GM12878 (cell line): Measurements from ENCODE around the gene TMEM79. TPM values are rescaled to one million over a fixed set of nuclear protein-coding genes. Genes with fewer than 3 reads are reported as not detected.

ENCODE experiments used
- ATAC-seq: fragments of 200-7000 bp; cut with Tn5 transposase; 3 replicates; pipeline ENCODE4 v1.9.1; 2020; ENCODE audit warnings: mild to moderate bottlenecking, moderate library complexity
- BruUV-seq: library from RNA; stranded (reverse); fragments of 400-500 nt; replicated peaks from 2 replicates; lab custom pipeline; 2021; lab: Mats Ljungman, UMichigan
- CTCF ChIA-PET: fragments of 300-600 bp; sonication (Branson Sonifier 250); formaldehyde crosslinking; extraction: SDS; loops from one replicate; lab custom pipeline; 2021; ENCODE audit warnings: inconsistent platforms; lab: Yijun Ruan, JAX
- POLR2A ChIA-PET: fragments of 350-600 bp; formaldehyde crosslinking; extraction: SDS; loops from one replicate; lab custom pipeline; 2021; ENCODE audit warnings: inconsistent platforms; lab: Charles Lee
- RAD21 ChIA-PET: fragments of 300-600 bp; sonication (Branson Sonifier 250); formaldehyde crosslinking; loops from one replicate; lab custom pipeline; 2023; ENCODE audit warnings: antibody characterized with exemption; ENCODE audit not compliant: unreplicated experiment; lab: Charles Lee
- SMC1A ChIA-PET: fragments of 300-600 bp; sonication (Branson Sonifier 250); formaldehyde crosslinking; loops from one replicate; lab custom pipeline; 2023; ENCODE audit not compliant: unreplicated experiment, uncharacterized antibody; lab: Charles Lee
- DNase-seq: peaks from one replicate; pipeline ENCODE4 v3.0.0-alpha.2; 2011; ENCODE audit warnings: low read depth, low spot score
- FAIRE-seq: peaks from 3 replicates; lab custom pipeline; 2011; peaks lifted over from hg19 to GRCh38; lab: Jason Lieb, UNC
- H2AFZ ChIP-seq: 2 replicates; pipeline ENCODE4 v1.6.0; 2011; ENCODE audit warnings: low read depth, low read length, control low read depth; ENCODE audit not compliant: control insufficient read depth
- H3K27ac ChIP-seq: 2 replicates; pipeline ENCODE4 v1.5.1; 2011; ENCODE audit warnings: control low read depth; ENCODE audit not compliant: control insufficient read depth, insufficient read depth
- H3K27me3 ChIP-seq, 2 experiments: replicated peaks in 1 of 2; 2 replicates each; pipeline versions ENCODE4 v1.6.0 to v1.6.1; 2011; ENCODE audit warnings: low read length in 1 of 2; ENCODE audit not compliant: control insufficient read depth in 2 of 2, insufficient read depth in 2 of 2
- H3K36me3 ChIP-seq, 2 experiments: 2 replicates each; pipeline ENCODE4 v1.5.1; 2011; ENCODE audit warnings: low read length in 1 of 2; ENCODE audit not compliant: control insufficient read depth in 2 of 2, insufficient read depth in 2 of 2
- H3K4me1 ChIP-seq: 2 replicates; pipeline ENCODE4 v1.6.1; 2011; ENCODE audit warnings: mild to moderate bottlenecking, low read length, moderate library complexity, mixed read lengths; ENCODE audit not compliant: control insufficient read depth, insufficient read depth
- H3K4me2 ChIP-seq: 2 replicates; pipeline ENCODE4 v1.6.0; 2011; ENCODE audit warnings: control low read depth; ENCODE audit not compliant: control insufficient read depth, insufficient read depth
- H3K4me3 ChIP-seq: fragments of 200-600 bp; sonication (generic); 2 replicates; pipeline ENCODE4 v1.5.1; 2016
- H3K79me2 ChIP-seq: 2 replicates; pipeline ENCODE4 v1.6.0; 2011; ENCODE audit warnings: low read length; ENCODE audit not compliant: control insufficient read depth, insufficient read depth
- H3K9ac ChIP-seq: 2 replicates; pipeline ENCODE4 v1.8.0; 2011; ENCODE audit warnings: low read length, control low read depth, mixed read lengths; ENCODE audit not compliant: control insufficient read depth, insufficient read depth
- H3K9me3 ChIP-seq: replicated peaks from 3 replicates; pipeline ENCODE4 v1.5.1; 2011; ENCODE audit warnings: mild to moderate bottlenecking, low read length; ENCODE audit not compliant: control insufficient read depth, insufficient read depth
- H4K20me1 ChIP-seq: 2 replicates; pipeline ENCODE4 v1.6.0; 2011; ENCODE audit not compliant: control insufficient read depth, insufficient read depth
- ATF2 ChIP-seq: IDR thresholded peaks from 2 replicates; pipeline ENCODE4 v1.6.1; 2012; ENCODE audit warnings: low read length, inconsistent platforms
- ATF3 ChIP-seq: IDR thresholded peaks from 2 replicates; pipeline ENCODE4 v1.6.1; 2011; ENCODE audit warnings: low read depth, mild to moderate bottlenecking, low read length, moderate library complexity, borderline replicate concordance; ENCODE audit errors: extremely low read depth
- ATF7 ChIP-seq: fragments of 450-650 bp; IDR thresholded peaks from 2 replicates; pipeline ENCODE4 v1.6.1; 2016; ENCODE audit warnings: low read depth, mild to moderate bottlenecking
- CHD4 ChIP-seq: fragments of 200-600 bp; sonication (generic); IDR thresholded peaks from 2 replicates; pipeline ENCODE4 v1.6.1; 2016; ENCODE audit warnings: mild to moderate bottlenecking
- CTCF ChIP-seq, 3 experiments: IDR thresholded peaks in 2 of 3; conservative IDR thresholded peaks in 1 of 3; 2 replicates each; pipeline ENCODE4 v1.5.1; 2011; ENCODE audit warnings: low read depth in 3 of 3, low read length in 3 of 3, mild to moderate bottlenecking in 3 of 3, control low read depth in 2 of 3, moderate library complexity in 2 of 3, inconsistent platforms in 1 of 3, mixed read lengths in 1 of 3; ENCODE audit not compliant: control insufficient read depth in 2 of 3, insufficient read depth in 1 of 3; ENCODE audit errors: extremely low read depth in 1 of 3
- EED ChIP-seq: sonication (generic); IDR thresholded peaks from 2 replicates; pipeline ENCODE4 v1.6.1; 2016; ENCODE audit warnings: antibody characterized with exemption, low read depth
- GABPA ChIP-seq: IDR thresholded peaks from 2 replicates; pipeline ENCODE4 v1.6.1; 2014; ENCODE audit warnings: antibody characterized with exemption, low read depth, mild to moderate bottlenecking, inconsistent platforms
- GATAD2B ChIP-seq: fragments of 450-650 bp; conservative IDR thresholded peaks from 2 replicates; pipeline ENCODE4 v1.6.1; 2017; ENCODE audit warnings: low read depth, mild to moderate bottlenecking, moderate library complexity
- HSF1 ChIP-seq: fragments of 150-350 bp; IDR thresholded peaks from 2 replicates; pipeline ENCODE4 v1.6.1; 2014; ENCODE audit warnings: mild to moderate bottlenecking, low read depth, low read length
- PRDM15 ChIP-seq: fragments of 450-650 bp; formaldehyde crosslinking; IDR thresholded peaks from 2 replicates; pipeline ENCODE4 v1.4.0; 2020; ENCODE audit warnings: mild to moderate bottlenecking, moderate library complexity
- RBBP5 ChIP-seq: fragments of 200-600 bp; sonication (generic); conservative IDR thresholded peaks from 2 replicates; pipeline ENCODE4 v1.6.1; 2016
- SIN3A ChIP-seq: IDR thresholded peaks from 2 replicates; pipeline ENCODE4 v1.6.1; 2012; ENCODE audit warnings: low read depth, low read length, improper control_type of control experiment
- SREBF2 ChIP-seq: IDR thresholded peaks from 2 replicates; pipeline ENCODE4 v1.6.1; 2012; ENCODE audit warnings: mild to moderate bottlenecking, low read length
- STAT1 ChIP-seq: fragments of 450-650 bp; conservative IDR thresholded peaks from 2 replicates; pipeline ENCODE4 v1.6.1; 2014; ENCODE audit warnings: antibody characterized with exemption, mild to moderate bottlenecking
- STAT3 ChIP-seq: IDR thresholded peaks from 2 replicates; pipeline ENCODE4 v1.6.1; 2011; ENCODE audit warnings: low read depth, low read length, improper control_type of control experiment
- WRNIP1 ChIP-seq: IDR thresholded peaks from 2 replicates; pipeline ENCODE4 v1.6.1; 2011; ENCODE audit warnings: low read depth, low read length, improper control_type of control experiment, borderline replicate concordance
- ZNF217 ChIP-seq: fragments of 450-650 bp; IDR thresholded peaks from 2 replicates; pipeline ENCODE4 v1.6.1; 2017; ENCODE audit warnings: antibody characterized with exemption, mild to moderate bottlenecking
- WGBS: methylation state at CpG from one replicate; pipeline ENCODE4 v1.1.6; 2016; ENCODE audit warnings: low lambda C conversion rate; ENCODE audit not compliant: insufficient replicate concordance, insufficient coverage; ENCODE audit errors: missing lambda C conversion rate; 5-methylcytosine and 5-hydroxymethylcytosine counted together
- in situ Hi-C: fragments of 300-500 bp; cut with MboI; formaldehyde crosslinking; loops from 9 replicates; pipeline ENCODE4 v1.14.3; 2018; ENCODE audit warnings: mixed read lengths
- intact Hi-C: fragments of 100-400 bp; cut with micrococcal nuclease; formaldehyde crosslinking; loops from one replicate; pipeline ENCODE4 v1.14.2; 2022; ENCODE audit not compliant: unreplicated experiment
- polyA plus RNA-seq, 11 experiments: library from polyadenylated mRNA; depleted of rRNA in 4 of 11; unstranded in 6 of 11; stranded (reverse) in 5 of 11; fragments of >200 nt; fragmentation: Nextera tagmentation in 4 of 11; fragmentation: Illumina TruSeq in 1 of 11; extraction: Ambion mirVana in 4 of 11; extraction: Trizol in 1 of 11; gene quantifications; 1 replicate in 1 of 11; 2 replicates in 10 of 11; pipeline versions ENCODE4 v1.2.1 to v1.2.3, GENCODE V29; 2011 to 2016; ENCODE audit warnings: inconsistent platforms in 2 of 11, missing spikeins in 2 of 11, low read depth in 1 of 11
- total RNA-seq, 4 experiments: library from RNA; depleted of rRNA in 3 of 4; stranded (reverse); fragments of >200 nt in 3 of 4; fragmentation: Illumina TruSeq in 1 of 4; extraction: Trizol in 1 of 4; gene quantifications; 2 replicates each; pipeline versions ENCODE4 v1.2.1 to v1.2.3, GENCODE V29; 2013 to 2021

TMEM79 gene
- total and polyA plus RNA-seq, 10 of the 15 experiments (the other 5 are each of a cell fraction or from before 2014, with no cell fraction given), result 0.47 to 5.2 (median 3.8) TPM

GRCh38 chr1:156276966-156277381 is 7.2 kb upstream of the TMEM79 start:
- BruUV-seq, result no TSS peak
- no peak for ATAC-seq
- peaks cover 25 to 54% of the 10 kb centered on the region in 2 experiments for H3K36me3 ChIP-seq
- H2AFZ ChIP-seq, result no peak overlapping the region
- 81% methylated on average over 6 of the region's 6 CpGs for WGBS
- ChIA-PET POLR2A (interaction anchor here (0.5 to 0.9 kb wide), 3 partner anchors 11 to 113 kb away, joined by 3 to 4 read pairs (median 4); no protein-coding TSS in a partner anchor), RAD21 (no interaction called here), CTCF (no interaction called here), SMC1A (no interaction called here)
- no peak overlapping the region for H3K4me2 ChIP-seq
- H3K9me3 ChIP-seq, result no peaks in the 10 kb centered on the region
- no peak for DNase-seq
- FAIRE-seq, result no peak
- H3K27ac ChIP-seq, result no peak overlapping the region
- peaks cover 34% of the 10 kb centered on the region for H3K79me2 ChIP-seq
- TF ChIP-seq GABPA, result no peak
- TF ChIP-seq STAT3, result no peak
- no peak for TF ChIP-seq CTCF (IDR thresholded peaks at IDR 0.05 in 2 of 3, conservative IDR thresholded peaks at IDR 0.05 in 1 of 3; ENCODE audit: control insufficient read depth in 2 of 3, extremely low read depth in 1 of 3, insufficient read depth in 1 of 3, low read depth in 3 of 3, low read length in 3 of 3)
- no peak for TF ChIP-seq PRDM15 (CRISPR knock-in tag)
- TF ChIP-seq CHD4, result no peak
- no peak for TF ChIP-seq ATF3
- no peak for TF ChIP-seq SREBF2
- no peak for TF ChIP-seq ATF7
- TF ChIP-seq STAT1, result no peak
- no peak for TF ChIP-seq ZNF217
- TF ChIP-seq GATAD2B, result no peak
- no peak for TF ChIP-seq HSF1
- TF ChIP-seq WRNIP1, result no peak
- no peak for TF ChIP-seq SIN3A
- TF ChIP-seq EED, result no peak
- TF ChIP-seq ATF2, result no peak
- TF ChIP-seq RBBP5, result no peak
- peaks cover 8% of the 10 kb centered on the region; the same call in 1 of the 2 replicates for H3K4me1 ChIP-seq
- no peak overlapping the region for H3K9ac ChIP-seq
- intact Hi-C loops (no loop called here), in situ Hi-C loops (no loop called here)
- no peaks in the 10 kb centered on the region for H4K20me1 ChIP-seq
- H3K27me3 ChIP-seq, result no peaks in the 10 kb centered on the region
- no peak overlapping the region for H3K4me3 ChIP-seq
